HepG2 (cell line): Measurements from ENCODE around the gene TK1. TPM values are rescaled to one million over a fixed set of nuclear protein-coding genes. Genes with fewer than 3 reads are reported as not detected.

Experiments used
- ATAC-seq: fragments of 200-7000 bp; cut with Tn5 transposase; 3 replicates; pipeline ENCODE4 v1.9.1; 2020; ENCODE audit warnings: mild to moderate bottlenecking, moderate library complexity
- BruUV-seq: library from RNA; stranded (reverse); fragments of 400-500 nt; replicated peaks from 2 replicates; lab custom pipeline; 2021; lab: Mats Ljungman, UMichigan
- CTCF ChIA-PET: fragments of 300-600 bp; formaldehyde crosslinking; extraction: SDS; loops from one replicate; lab custom pipeline; 2021; ENCODE audit warnings: low total read pairs, inconsistent platforms, low intra/inter-chr PET ratio; lab: Yijun Ruan, JAX
- POLR2A ChIA-PET: fragments of 350-600 bp; sonication (Branson Sonifier 250); formaldehyde crosslinking; loops from one replicate; lab custom pipeline; 2020; ENCODE audit warnings: antibody characterized with exemption, inconsistent platforms; lab: Yijun Ruan, JAX
- DNase-seq: peaks from one replicate; pipeline ENCODE4 v3.0.0-alpha.2; 2015; ENCODE audit warnings: low spot score
- FAIRE-seq: peaks from 3 replicates; lab custom pipeline; 2011; peaks lifted over from hg19 to GRCh38; lab: Jason Lieb, UNC
- H2AFZ ChIP-seq: one replicate; pipeline ENCODE4 v1.6.1; 2011; ENCODE audit warnings: low read length, inconsistent platforms
- H3K27ac ChIP-seq: fragments of 300-600 bp; 3 replicates; pipeline ENCODE4 v1.8.0; 2011; ENCODE audit warnings: mixed run types, mild to moderate bottlenecking, mixed read lengths, low read length, inconsistent platforms; ENCODE audit not compliant: insufficient read depth; ENCODE audit errors: extremely low read length
- H3K27me3 ChIP-seq, 2 experiments: fragments of 200-600 bp in 1 of 2; 2 replicates in 1 of 2; 3 replicates in 1 of 2; pipeline versions ENCODE4 v1.6.0 to v1.8.0; 2011; ENCODE audit warnings: low read length in 2 of 2, mild to moderate bottlenecking in 2 of 2, moderate library complexity in 2 of 2, inconsistent platforms in 1 of 2; ENCODE audit not compliant: insufficient read depth in 2 of 2, control insufficient read depth in 1 of 2
- H3K36me3 ChIP-seq, 2 experiments: fragments of 200-600 bp in 1 of 2; replicated peaks in 1 of 2; 2 replicates in 1 of 2; 3 replicates in 1 of 2; pipeline versions ENCODE4 v1.5.1 to v1.8.0; 2011; ENCODE audit warnings: low read length in 2 of 2, inconsistent platforms in 1 of 2; ENCODE audit not compliant: insufficient read depth in 2 of 2, control insufficient read depth in 1 of 2
- H3K4me1 ChIP-seq: 2 replicates; pipeline ENCODE4 v1.5.1; 2012; ENCODE audit warnings: low read length, inconsistent platforms; ENCODE audit not compliant: insufficient read depth
- H3K4me2 ChIP-seq: 2 replicates; pipeline ENCODE4 v1.6.0; 2011; ENCODE audit warnings: low read depth, low read length, inconsistent platforms
- H3K4me3 ChIP-seq, 3 experiments: fragments of 200-600 bp in 1 of 3; sonication (generic), shearing (Covaris generic) in 1 of 3; replicated peaks in 1 of 3; 2 replicates each; pipeline ENCODE4 v1.5.1; 2011 to 2016; ENCODE audit warnings: low read length in 3 of 3, inconsistent platforms in 2 of 3, low read depth in 2 of 3, mild to moderate bottlenecking in 2 of 3, control low read depth in 1 of 3, mixed read lengths in 1 of 3; ENCODE audit not compliant: insufficient read depth in 1 of 3
- H3K79me2 ChIP-seq: one replicate; pipeline ENCODE4 v1.6.1; 2011; ENCODE audit warnings: low read length, inconsistent platforms; ENCODE audit not compliant: insufficient read depth
- H3K9ac ChIP-seq: 2 replicates; pipeline ENCODE4 v1.6.0; 2011; ENCODE audit warnings: mild to moderate bottlenecking, low read depth, low read length, inconsistent platforms; ENCODE audit not compliant: insufficient read depth
- H3K9me3 ChIP-seq: 2 replicates; pipeline ENCODE4 v1.5.1; 2012; ENCODE audit warnings: mild to moderate bottlenecking, low read length
- H4K20me1 ChIP-seq: 2 replicates; pipeline ENCODE4 v1.6.0; 2011; ENCODE audit warnings: inconsistent platforms, mild to moderate bottlenecking, low read length, moderate library complexity; ENCODE audit not compliant: insufficient read depth
- DMAP1 ChIP-seq: IDR thresholded peaks from 2 replicates; pipeline ENCODE4 v1.6.1; 2016
- SATB2 ChIP-seq: sonication (generic); formaldehyde crosslinking; IDR thresholded peaks from 2 replicates; pipeline ENCODE4 v1.5.0; 2020; ENCODE audit warnings: missing genetic modification reagents
- ZNF282 ChIP-seq: fragments of 450-650 bp; IDR thresholded peaks from 2 replicates; pipeline ENCODE4 v1.6.1; 2018; ENCODE audit not compliant: partially characterized antibody
- ZNF850 ChIP-seq: sonication (generic); formaldehyde crosslinking; conservative IDR thresholded peaks from 2 replicates; pipeline ENCODE4 v1.9.0; 2021; ENCODE audit warnings: mild to moderate bottlenecking, missing genetic modification reagents
- WGBS: methylation state at CpG from one replicate; pipeline ENCODE4 v1.1.6; 2017; ENCODE audit warnings: low lambda C conversion rate; 5-methylcytosine and 5-hydroxymethylcytosine counted together
- in situ Hi-C: cut with HindIII; loops from 2 replicates; pipeline ENCODE4 v1.10.0; 2017; ENCODE audit warnings: low pct_unique_long_range_greater_than_20kb; ENCODE audit not compliant: extremely low pct_ligation_motif_present
- intact Hi-C: fragments of 100-400 bp; cut with micrococcal nuclease; formaldehyde crosslinking; loops from one replicate; pipeline ENCODE4 v1.10.0; 2022; ENCODE audit not compliant: unreplicated experiment
- polyA plus RNA-seq, 8 experiments: library from polyadenylated mRNA; depleted of rRNA in 3 of 8; stranded (reverse) in 7 of 8; unstranded in 1 of 8; fragments of >200 nt; fragmentation: Illumina TruSeq in 4 of 8; extraction: Trizol in 4 of 8; gene quantifications; 2 replicates each; pipeline versions ENCODE4 v1.2.1 to v1.2.3, GENCODE V29; 2011 to 2016; ENCODE audit warnings: low read depth in 4 of 8, missing spikeins in 1 of 8, mixed read lengths in 1 of 8; ENCODE audit not compliant: insufficient read depth in 1 of 8
- total RNA-seq, 5 experiments: library from RNA; depleted of rRNA; stranded (reverse); fragments of >200 nt; fragmentation: Illumina TruSeq; extraction: Trizol; gene quantifications; 2 replicates each; pipeline ENCODE4 v1.2.3, GENCODE V29; 2016; ENCODE audit warnings: low read depth in 1 of 5
- TF ChIP-seq, protein P1 (sequence below): sonication (generic); formaldehyde crosslinking; conservative IDR thresholded peaks from 2 replicates; pipeline ENCODE4 v1.8.0; 2022; ENCODE audit warnings: low read depth, missing genetic modification reagents
- TF ChIP-seq, protein P2 (sequence below): sonication (generic); formaldehyde crosslinking; IDR thresholded peaks from 2 replicates; pipeline ENCODE4 v1.8.0; 2022; ENCODE audit warnings: missing genetic modification reagents, mild to moderate bottlenecking, moderate library complexity, borderline replicate concordance
- TF ChIP-seq, protein P3 (sequence below): sonication (generic); formaldehyde crosslinking; IDR thresholded peaks from 2 replicates; pipeline ENCODE4 v1.8.0; 2022; ENCODE audit warnings: mild to moderate bottlenecking, missing genetic modification reagents, moderate library complexity
- TF ChIP-seq, protein P4 (sequence below): sonication (generic); formaldehyde crosslinking; IDR thresholded peaks from 2 replicates; pipeline ENCODE4 v1.5.1; 2020; ENCODE audit warnings: mild to moderate bottlenecking, missing genetic modification reagents, moderate library complexity

The TK1 gene
- total and polyA plus RNA-seq, 2 of the 13 experiments (the other 11 are each of a cell fraction or from before 2014, with no cell fraction given): 45.0 to 96.0 TPM

DNA sequence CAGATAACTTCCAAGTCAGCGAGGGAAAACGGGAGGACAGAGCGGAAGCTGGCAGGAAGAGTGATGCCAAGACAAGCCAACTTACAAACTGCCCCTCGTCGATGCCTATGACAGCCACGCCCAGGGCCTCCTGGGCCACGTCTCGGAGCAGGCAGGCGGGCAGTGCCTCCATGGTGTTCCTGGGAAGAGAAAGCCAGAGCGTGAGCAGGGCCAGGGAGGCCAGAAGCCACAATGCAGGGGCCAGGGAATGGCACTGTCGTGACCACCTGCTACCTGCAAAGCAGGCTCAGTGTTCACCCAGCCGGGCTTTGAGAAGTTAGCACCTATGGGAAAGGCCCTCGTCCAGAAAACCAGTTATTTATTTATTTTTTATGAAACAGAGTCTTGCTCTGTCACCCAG, 4.3 kb downstream of the TK1 start:
- no peaks in the 10 kb centered on the region for H4K20me1 ChIP-seq
- no peak for ATAC-seq
- no peak overlapping the region for H3K27ac ChIP-seq
- no peak for DNase-seq
- 93% methylated on average over 13 of the region's 13 CpGs for WGBS
- CTCF ChIA-PET: no interaction called here
- POLR2A ChIA-PET: interaction anchor here (1.4 kb wide), 1 partner anchor 30 kb away, joined by 3 read pairs; no protein-coding TSS in a partner anchor
- H3K4me2 ChIP-seq: no peak overlapping the region
- peaks cover 24% of the 10 kb centered on the region for H3K79me2 ChIP-seq
- in situ Hi-C loops (no loop called here), intact Hi-C loops (no loop called here)
- H2AFZ ChIP-seq: no peak overlapping the region
- no TSS peak for BruUV-seq
- H3K36me3 ChIP-seq: peaks cover 15 to 66% of the 10 kb centered on the region in 2 experiments
- peaks cover 37% of the 10 kb centered on the region for H3K4me1 ChIP-seq
- H3K4me3 ChIP-seq: no peak overlapping the region
- H3K9ac ChIP-seq: no peak overlapping the region
- TF ChIP-seq DMAP1 (CRISPR knock-in tag): no peak
- no peak for TF ChIP-seq ZNF282
- no peak for FAIRE-seq
- H3K9me3 ChIP-seq: no peaks in the 10 kb centered on the region
- H3K27me3 ChIP-seq: no peaks in the 10 kb centered on the region; a peak in 1 of 5 replicates

DNA sequence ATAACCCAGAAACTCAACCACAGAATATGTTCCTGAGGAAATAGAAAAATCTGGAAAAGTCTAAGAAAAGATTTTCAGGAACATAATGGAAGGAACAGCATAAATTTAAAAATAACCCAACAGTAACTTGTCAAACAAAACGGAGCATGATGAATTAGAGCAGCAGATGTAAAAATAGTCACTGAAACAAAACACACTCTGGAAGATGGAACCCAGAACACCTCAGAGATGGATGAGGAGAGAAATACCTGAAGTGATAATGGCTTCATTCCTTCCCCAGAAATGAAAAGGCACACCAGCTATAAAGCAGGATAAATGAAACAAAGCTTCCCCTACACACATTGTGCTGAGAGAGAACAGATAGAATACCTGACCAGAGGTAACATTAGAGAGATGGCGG, 6.3 kb downstream of the TK1 start:
- intact Hi-C loops: no loop called here
- H4K20me1 ChIP-seq: no peaks in the 10 kb centered on the region
- peaks cover 16 to 80% of the 10 kb centered on the region in 2 experiments for H3K36me3 ChIP-seq
- no peak for DNase-seq
- ChIA-PET POLR2A (interaction anchor here (0.7 to 1.1 kb wide), 2 partner anchors 53 to 61 kb away, joined by 3 read pairs; no protein-coding TSS in a partner anchor), CTCF (no interaction called here)
- peaks cover 27% of the 10 kb centered on the region for H3K4me1 ChIP-seq
- no peak overlapping the region for H3K4me3 ChIP-seq
- no peak overlapping the region for H3K4me2 ChIP-seq
- no peak overlapping the region for H3K27ac ChIP-seq
- H3K27me3 ChIP-seq: no peaks in the 10 kb centered on the region
- H3K9ac ChIP-seq: no peak overlapping the region
- FAIRE-seq: no peak
- no peak for ATAC-seq
- no peak overlapping the region for H2AFZ ChIP-seq
- no TSS peak for BruUV-seq
- peaks cover 11% of the 10 kb centered on the region for H3K79me2 ChIP-seq
- 95% methylated on average over 2 of the region's 2 CpGs for WGBS
- H3K9me3 ChIP-seq: no peaks in the 10 kb centered on the region
- in situ Hi-C loops: no loop called here
- TF ChIP-seq ZNF850 (CRISPR knock-in tag): no peak
- TF ChIP-seq, protein P1, sequence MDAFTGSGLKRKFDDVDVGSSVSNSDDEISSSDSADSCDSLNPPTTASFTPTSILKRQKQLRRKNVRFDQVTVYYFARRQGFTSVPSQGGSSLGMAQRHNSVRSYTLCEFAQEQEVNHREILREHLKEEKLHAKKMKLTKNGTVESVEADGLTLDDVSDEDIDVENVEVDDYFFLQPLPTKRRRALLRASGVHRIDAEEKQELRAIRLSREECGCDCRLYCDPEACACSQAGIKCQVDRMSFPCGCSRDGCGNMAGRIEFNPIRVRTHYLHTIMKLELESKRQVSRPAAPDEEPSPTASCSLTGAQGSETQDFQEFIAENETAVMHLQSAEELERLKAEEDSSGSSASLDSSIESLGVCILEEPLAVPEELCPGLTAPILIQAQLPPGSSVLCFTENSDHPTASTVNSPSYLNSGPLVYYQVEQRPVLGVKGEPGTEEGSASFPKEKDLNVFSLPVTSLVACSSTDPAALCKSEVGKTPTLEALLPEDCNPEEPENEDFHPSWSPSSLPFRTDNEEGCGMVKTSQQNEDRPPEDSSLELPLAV: no peak
- TF ChIP-seq, protein P2, sequence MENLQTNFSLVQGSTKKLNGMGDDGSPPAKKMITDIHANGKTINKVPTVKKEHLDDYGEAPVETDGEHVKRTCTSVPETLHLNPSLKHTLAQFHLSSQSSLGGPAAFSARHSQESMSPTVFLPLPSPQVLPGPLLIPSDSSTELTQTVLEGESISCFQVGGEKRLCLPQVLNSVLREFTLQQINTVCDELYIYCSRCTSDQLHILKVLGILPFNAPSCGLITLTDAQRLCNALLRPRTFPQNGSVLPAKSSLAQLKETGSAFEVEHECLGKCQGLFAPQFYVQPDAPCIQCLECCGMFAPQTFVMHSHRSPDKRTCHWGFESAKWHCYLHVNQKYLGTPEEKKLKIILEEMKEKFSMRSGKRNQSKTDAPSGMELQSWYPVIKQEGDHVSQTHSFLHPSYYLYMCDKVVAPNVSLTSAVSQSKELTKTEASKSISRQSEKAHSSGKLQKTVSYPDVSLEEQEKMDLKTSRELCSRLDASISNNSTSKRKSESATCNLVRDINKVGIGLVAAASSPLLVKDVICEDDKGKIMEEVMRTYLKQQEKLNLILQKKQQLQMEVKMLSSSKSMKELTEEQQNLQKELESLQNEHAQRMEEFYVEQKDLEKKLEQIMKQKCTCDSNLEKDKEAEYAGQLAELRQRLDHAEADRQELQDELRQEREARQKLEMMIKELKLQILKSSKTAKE (CRISPR knock-in tag): no peak
- TF ChIP-seq, protein P3, sequence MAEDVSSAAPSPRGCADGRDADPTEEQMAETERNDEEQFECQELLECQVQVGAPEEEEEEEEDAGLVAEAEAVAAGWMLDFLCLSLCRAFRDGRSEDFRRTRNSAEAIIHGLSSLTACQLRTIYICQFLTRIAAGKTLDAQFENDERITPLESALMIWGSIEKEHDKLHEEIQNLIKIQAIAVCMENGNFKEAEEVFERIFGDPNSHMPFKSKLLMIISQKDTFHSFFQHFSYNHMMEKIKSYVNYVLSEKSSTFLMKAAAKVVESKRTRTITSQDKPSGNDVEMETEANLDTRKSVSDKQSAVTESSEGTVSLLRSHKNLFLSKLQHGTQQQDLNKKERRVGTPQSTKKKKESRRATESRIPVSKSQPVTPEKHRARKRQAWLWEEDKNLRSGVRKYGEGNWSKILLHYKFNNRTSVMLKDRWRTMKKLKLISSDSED (CRISPR knock-in tag): no peak
- TF ChIP-seq, protein P4, sequence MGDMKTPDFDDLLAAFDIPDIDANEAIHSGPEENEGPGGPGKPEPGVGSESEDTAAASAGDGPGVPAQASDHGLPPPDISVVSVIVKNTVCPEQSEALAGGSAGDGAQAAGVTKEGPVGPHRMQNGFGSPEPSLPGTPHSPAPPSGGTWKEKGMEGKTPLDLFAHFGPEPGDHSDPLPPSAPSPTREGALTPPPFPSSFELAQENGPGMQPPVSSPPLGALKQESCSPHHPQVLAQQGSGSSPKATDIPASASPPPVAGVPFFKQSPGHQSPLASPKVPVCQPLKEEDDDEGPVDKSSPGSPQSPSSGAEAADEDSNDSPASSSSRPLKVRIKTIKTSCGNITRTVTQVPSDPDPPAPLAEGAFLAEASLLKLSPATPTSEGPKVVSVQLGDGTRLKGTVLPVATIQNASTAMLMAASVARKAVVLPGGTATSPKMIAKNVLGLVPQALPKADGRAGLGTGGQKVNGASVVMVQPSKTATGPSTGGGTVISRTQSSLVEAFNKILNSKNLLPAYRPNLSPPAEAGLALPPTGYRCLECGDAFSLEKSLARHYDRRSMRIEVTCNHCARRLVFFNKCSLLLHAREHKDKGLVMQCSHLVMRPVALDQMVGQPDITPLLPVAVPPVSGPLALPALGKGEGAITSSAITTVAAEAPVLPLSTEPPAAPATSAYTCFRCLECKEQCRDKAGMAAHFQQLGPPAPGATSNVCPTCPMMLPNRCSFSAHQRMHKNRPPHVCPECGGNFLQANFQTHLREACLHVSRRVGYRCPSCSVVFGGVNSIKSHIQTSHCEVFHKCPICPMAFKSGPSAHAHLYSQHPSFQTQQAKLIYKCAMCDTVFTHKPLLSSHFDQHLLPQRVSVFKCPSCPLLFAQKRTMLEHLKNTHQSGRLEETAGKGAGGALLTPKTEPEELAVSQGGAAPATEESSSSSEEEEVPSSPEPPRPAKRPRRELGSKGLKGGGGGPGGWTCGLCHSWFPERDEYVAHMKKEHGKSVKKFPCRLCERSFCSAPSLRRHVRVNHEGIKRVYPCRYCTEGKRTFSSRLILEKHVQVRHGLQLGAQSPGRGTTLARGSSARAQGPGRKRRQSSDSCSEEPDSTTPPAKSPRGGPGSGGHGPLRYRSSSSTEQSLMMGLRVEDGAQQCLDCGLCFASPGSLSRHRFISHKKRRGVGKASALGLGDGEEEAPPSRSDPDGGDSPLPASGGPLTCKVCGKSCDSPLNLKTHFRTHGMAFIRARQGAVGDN (CRISPR knock-in tag): no peak
- no peak for TF ChIP-seq SATB2 (CRISPR knock-in tag)
